HepG2 (cell line): ENCODE results near the gene CCM2L. TPM values are rescaled to one million over a fixed set of nuclear protein-coding genes. Genes with fewer than 3 reads are reported as not detected.
A peak's percentile ranks its signal among the peaks of the same experiment; 100 is the strongest.

ENCODE experiments used
- FOXK1 ChIP-seq: sonication (generic); formaldehyde crosslinking; IDR thresholded peaks from 2 replicates; pipeline ENCODE4 v1.4.0; 2020; ENCODE audit warnings: low read depth, missing genetic modification reagents, borderline replicate concordance
- FOXK2 ChIP-seq: fragments of 450-650 bp; IDR thresholded peaks from 2 replicates; pipeline ENCODE4 v1.6.1; 2016
- GABPA ChIP-seq, 2 experiments: IDR thresholded peaks; 2 replicates each; pipeline ENCODE4 v1.6.1; 2011 to 2016; ENCODE audit warnings: low read depth in 2 of 2, low read length in 1 of 2, missing biosample characterization in 1 of 2, missing genetic modification characterization in 1 of 2
- HMG20A ChIP-seq: IDR thresholded peaks from 2 replicates; pipeline ENCODE4 v1.6.1; 2016; ENCODE audit warnings: borderline replicate concordance
- IKZF1 ChIP-seq: fragments of 450-650 bp; IDR thresholded peaks from 2 replicates; pipeline ENCODE4 v1.7.1; 2016
- MIER2 ChIP-seq: IDR thresholded peaks from 2 replicates; pipeline ENCODE4 v1.6.1; 2016; ENCODE audit warnings: missing biosample characterization, missing genetic modification reagents
- NAIF1 ChIP-seq: sonication (generic); formaldehyde crosslinking; IDR thresholded peaks from 2 replicates; pipeline ENCODE4 v1.5.0; 2020; ENCODE audit warnings: mild to moderate bottlenecking, missing genetic modification reagents, borderline replicate concordance
- NFE2 ChIP-seq: sonication (generic); formaldehyde crosslinking; IDR thresholded peaks from 2 replicates; pipeline ENCODE4 v1.4.0; 2020; ENCODE audit warnings: missing genetic modification reagents
- NPAS2 ChIP-seq: sonication (generic); formaldehyde crosslinking; IDR thresholded peaks from 2 replicates; pipeline ENCODE4 v1.8.0; 2022; ENCODE audit warnings: mild to moderate bottlenecking, missing genetic modification reagents, borderline replicate concordance
- NRL ChIP-seq: sonication (generic); formaldehyde crosslinking; IDR thresholded peaks from 2 replicates; pipeline ENCODE4 v1.5.0; 2020; ENCODE audit warnings: missing genetic modification reagents, mild to moderate bottlenecking, moderate library complexity, borderline replicate concordance
- SIX4 ChIP-seq: sonication (generic); formaldehyde crosslinking; IDR thresholded peaks from 2 replicates; pipeline ENCODE4 v1.4.0; 2020; ENCODE audit warnings: missing genetic modification reagents
- U2AF2 ChIP-seq: fragments of 200-400 bp; formaldehyde crosslinking; IDR thresholded peaks from 2 replicates; pipeline ENCODE4 v1.6.1; 2017; ENCODE audit warnings: low read depth, mild to moderate bottlenecking, low read length
- ZFP90 ChIP-seq: sonication (generic); formaldehyde crosslinking; IDR thresholded peaks from 2 replicates; pipeline ENCODE4 v1.8.0; 2022; ENCODE audit warnings: missing genetic modification reagents, mild to moderate bottlenecking, inconsistent platforms, borderline replicate concordance
- ZNF20 ChIP-seq: sonication (generic); formaldehyde crosslinking; IDR thresholded peaks from 2 replicates; pipeline ENCODE4 v1.4.0; 2020; ENCODE audit warnings: mild to moderate bottlenecking, moderate library complexity, missing genetic modification reagents
- ZNF3 ChIP-seq: IDR thresholded peaks from 2 replicates; pipeline ENCODE4 v1.7.0; 2017; ENCODE audit warnings: inconsistent platforms
- ZNF672 ChIP-seq: sonication (generic); formaldehyde crosslinking; IDR thresholded peaks from 2 replicates; pipeline ENCODE4 v1.8.1; 2022; ENCODE audit warnings: missing genetic modification reagents
- ZSCAN12 ChIP-seq: sonication (generic); formaldehyde crosslinking; IDR thresholded peaks from 2 replicates; pipeline ENCODE4 v1.9.0; 2021; ENCODE audit warnings: mild to moderate bottlenecking, missing genetic modification reagents
- polyA plus RNA-seq, 8 experiments: library from polyadenylated mRNA; depleted of rRNA in 3 of 8; stranded (reverse) in 7 of 8; unstranded in 1 of 8; fragments of >200 nt; fragmentation: Illumina TruSeq in 4 of 8; extraction: Trizol in 4 of 8; gene quantifications; 2 replicates each; pipeline versions ENCODE4 v1.2.1 to v1.2.3, GENCODE V29; 2011 to 2016; ENCODE audit warnings: low read depth in 4 of 8, missing spikeins in 1 of 8, mixed read lengths in 1 of 8; ENCODE audit not compliant: insufficient read depth in 1 of 8
- total RNA-seq, 5 experiments: library from RNA; depleted of rRNA; stranded (reverse); fragments of >200 nt; fragmentation: Illumina TruSeq; extraction: Trizol; gene quantifications; 2 replicates each; pipeline ENCODE4 v1.2.3, GENCODE V29; 2016; ENCODE audit warnings: low read depth in 1 of 5
- TF ChIP-seq, protein P1 (sequence below): fragments of 450-650 bp; IDR thresholded peaks from 2 replicates; pipeline ENCODE4 v1.6.1; 2017
- TF ChIP-seq, protein P2 (sequence below): sonication (generic); formaldehyde crosslinking; IDR thresholded peaks from 2 replicates; pipeline ENCODE4 v1.5.0; 2020; ENCODE audit warnings: mild to moderate bottlenecking, missing genetic modification reagents, borderline replicate concordance
- TF ChIP-seq, protein P3 (sequence below): sonication (generic); formaldehyde crosslinking; IDR thresholded peaks from 2 replicates; pipeline ENCODE4 v1.8.0; 2022; ENCODE audit warnings: missing genetic modification reagents, low read depth, mild to moderate bottlenecking, borderline replicate concordance
- TF ChIP-seq, protein P4 (sequence below): sonication (generic); formaldehyde crosslinking; IDR thresholded peaks from 2 replicates; pipeline ENCODE4 v1.4.0; 2020; ENCODE audit warnings: low read depth, mild to moderate bottlenecking, missing genetic modification reagents
- TF ChIP-seq, protein P5 (sequence below): sonication (generic); formaldehyde crosslinking; IDR thresholded peaks from 2 replicates; pipeline ENCODE4 v1.4.0; 2020; ENCODE audit warnings: missing genetic modification reagents; ENCODE audit errors: not compliant biosample characterization

CCM2L gene
- total and polyA plus RNA-seq, 2 of the 13 experiments (the other 11 are each of a cell fraction or from before 2014, with no cell fraction given) = 0.15 TPM; not detected in 1

DNA sequence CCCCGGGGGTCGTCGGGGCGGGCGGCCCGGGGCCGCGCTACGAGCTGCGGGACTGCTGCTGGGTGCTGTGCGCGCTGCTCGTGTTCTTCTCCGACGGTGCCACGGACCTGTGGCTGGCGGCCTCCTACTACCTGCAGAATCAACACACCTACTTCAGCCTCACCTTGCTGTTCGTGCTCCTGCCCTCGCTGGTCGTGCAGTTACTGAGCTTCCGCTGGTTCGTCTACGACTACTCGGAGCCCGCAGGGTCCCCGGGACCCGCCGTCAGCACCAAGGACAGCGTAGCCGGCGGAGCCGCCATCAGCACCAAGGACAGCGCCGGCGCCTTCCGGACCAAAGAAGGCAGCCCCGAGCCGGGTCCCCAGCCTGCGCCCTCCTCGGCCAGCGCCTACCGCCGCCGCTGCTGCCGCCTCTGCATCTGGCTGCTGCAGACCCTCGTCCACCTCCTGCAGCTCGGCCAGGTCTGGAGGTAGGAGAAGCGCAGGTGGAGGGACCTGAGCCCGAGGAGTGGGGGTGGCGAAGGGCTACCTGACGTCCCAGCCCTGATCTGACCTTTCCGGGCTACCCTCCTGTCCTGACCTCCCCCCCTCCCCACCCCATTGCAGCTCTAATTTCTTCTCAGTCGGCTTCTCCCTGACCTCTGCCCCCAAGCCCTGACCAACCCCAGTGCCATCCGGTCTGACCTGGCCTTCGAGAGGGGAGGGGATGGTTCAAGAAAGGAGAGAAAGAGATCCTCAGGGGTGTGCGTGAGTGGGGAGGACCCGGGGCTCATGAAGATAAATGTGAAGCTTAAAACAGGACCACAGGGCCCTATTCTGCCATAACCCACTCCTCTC, 41.7 kb upstream of the CCM2L start (continued):
- TF ChIP-seq NFE2 (CRISPR knock-in tag) (peak; percentile 100), ZNF672 (peak; percentile 100), FOXK1 (CRISPR knock-in tag) (peak; percentile 100), HMG20A (CRISPR knock-in tag) (peak; percentile 99), U2AF2 (no peak), ZFP90 (CRISPR knock-in tag) (peak; percentile 100), NPAS2 (CRISPR knock-in tag) (peak; percentile 100), GABPA (IDR thresholded peaks at IDR 0.05; ENCODE audit: low read depth, low read length) (no peak), GABPA (CRISPR knock-in tag; IDR thresholded peaks at IDR 0.05; ENCODE audit: low read depth) (peak; percentile 87), ZSCAN12 (CRISPR knock-in tag) (peak; percentile 100), NRL (CRISPR knock-in tag) (peak; percentile 100), FOXK2 (no peak), ZNF20 (CRISPR knock-in tag) (peak; percentile 100), IKZF1 (no peak), SIX4 (CRISPR knock-in tag) (peak; percentile 100), ZNF3 (peak; percentile 100), MIER2 (CRISPR knock-in tag) (peak; percentile 100), NAIF1 (CRISPR knock-in tag) (peak; percentile 99)
- TF ChIP-seq, protein P1, sequence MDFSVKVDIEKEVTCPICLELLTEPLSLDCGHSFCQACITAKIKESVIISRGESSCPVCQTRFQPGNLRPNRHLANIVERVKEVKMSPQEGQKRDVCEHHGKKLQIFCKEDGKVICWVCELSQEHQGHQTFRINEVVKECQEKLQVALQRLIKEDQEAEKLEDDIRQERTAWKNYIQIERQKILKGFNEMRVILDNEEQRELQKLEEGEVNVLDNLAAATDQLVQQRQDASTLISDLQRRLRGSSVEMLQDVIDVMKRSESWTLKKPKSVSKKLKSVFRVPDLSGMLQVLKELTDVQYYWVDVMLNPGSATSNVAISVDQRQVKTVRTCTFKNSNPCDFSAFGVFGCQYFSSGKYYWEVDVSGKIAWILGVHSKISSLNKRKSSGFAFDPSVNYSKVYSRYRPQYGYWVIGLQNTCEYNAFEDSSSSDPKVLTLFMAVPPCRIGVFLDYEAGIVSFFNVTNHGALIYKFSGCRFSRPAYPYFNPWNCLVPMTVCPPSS = no peak
- TF ChIP-seq, protein P2, sequence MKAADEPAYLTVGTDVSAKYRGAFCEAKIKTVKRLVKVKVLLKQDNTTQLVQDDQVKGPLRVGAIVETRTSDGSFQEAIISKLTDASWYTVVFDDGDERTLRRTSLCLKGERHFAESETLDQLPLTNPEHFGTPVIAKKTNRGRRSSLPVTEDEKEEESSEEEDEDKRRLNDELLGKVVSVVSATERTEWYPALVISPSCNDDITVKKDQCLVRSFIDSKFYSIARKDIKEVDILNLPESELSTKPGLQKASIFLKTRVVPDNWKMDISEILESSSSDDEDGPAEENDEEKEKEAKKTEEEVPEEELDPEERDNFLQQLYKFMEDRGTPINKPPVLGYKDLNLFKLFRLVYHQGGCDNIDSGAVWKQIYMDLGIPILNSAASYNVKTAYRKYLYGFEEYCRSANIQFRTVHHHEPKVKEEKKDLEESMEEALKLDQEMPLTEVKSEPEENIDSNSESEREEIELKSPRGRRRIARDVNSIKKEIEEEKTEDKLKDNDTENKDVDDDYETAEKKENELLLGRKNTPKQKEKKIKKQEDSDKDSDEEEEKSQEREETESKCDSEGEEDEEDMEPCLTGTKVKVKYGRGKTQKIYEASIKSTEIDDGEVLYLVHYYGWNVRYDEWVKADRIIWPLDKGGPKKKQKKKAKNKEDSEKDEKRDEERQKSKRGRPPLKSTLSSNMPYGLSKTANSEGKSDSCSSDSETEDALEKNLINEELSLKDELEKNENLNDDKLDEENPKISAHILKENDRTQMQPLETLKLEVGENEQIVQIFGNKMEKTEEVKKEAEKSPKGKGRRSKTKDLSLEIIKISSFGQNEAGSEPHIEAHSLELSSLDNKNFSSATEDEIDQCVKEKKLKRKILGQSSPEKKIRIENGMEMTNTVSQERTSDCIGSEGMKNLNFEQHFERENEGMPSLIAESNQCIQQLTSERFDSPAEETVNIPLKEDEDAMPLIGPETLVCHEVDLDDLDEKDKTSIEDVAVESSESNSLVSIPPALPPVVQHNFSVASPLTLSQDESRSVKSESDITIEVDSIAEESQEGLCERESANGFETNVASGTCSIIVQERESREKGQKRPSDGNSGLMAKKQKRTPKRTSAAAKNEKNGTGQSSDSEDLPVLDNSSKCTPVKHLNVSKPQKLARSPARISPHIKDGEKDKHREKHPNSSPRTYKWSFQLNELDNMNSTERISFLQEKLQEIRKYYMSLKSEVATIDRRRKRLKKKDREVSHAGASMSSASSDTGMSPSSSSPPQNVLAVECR = peak; percentile 100
- TF ChIP-seq, protein P3, sequence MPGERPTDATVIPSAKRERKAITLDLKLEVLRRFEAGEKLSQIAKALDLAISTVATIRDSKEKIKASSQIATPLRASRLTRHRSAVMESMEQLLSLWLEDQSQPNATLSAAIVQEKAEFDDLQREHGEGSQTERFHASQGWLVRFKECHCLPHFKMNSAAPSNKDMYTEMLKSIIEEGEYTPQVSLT (CRISPR knock-in tag) = peak; percentile 100
- TF ChIP-seq, protein P4, sequence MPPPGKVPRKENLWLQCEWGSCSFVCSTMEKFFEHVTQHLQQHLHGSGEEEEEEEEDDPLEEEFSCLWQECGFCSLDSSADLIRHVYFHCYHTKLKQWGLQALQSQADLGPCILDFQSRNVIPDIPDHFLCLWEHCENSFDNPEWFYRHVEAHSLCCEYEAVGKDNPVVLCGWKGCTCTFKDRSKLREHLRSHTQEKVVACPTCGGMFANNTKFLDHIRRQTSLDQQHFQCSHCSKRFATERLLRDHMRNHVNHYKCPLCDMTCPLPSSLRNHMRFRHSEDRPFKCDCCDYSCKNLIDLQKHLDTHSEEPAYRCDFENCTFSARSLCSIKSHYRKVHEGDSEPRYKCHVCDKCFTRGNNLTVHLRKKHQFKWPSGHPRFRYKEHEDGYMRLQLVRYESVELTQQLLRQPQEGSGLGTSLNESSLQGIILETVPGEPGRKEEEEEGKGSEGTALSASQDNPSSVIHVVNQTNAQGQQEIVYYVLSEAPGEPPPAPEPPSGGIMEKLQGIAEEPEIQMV (CRISPR knock-in tag) = peak; percentile 99
- TF ChIP-seq, protein P5, sequence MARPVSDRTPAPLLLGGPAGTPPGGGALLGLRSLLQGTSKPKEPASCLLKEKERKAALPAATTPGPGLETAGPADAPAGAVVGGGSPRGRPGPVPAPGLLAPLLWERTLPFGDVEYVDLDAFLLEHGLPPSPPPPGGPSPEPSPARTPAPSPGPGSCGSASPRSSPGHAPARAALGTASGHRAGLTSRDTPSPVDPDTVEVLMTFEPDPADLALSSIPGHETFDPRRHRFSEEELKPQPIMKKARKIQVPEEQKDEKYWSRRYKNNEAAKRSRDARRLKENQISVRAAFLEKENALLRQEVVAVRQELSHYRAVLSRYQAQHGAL (CRISPR knock-in tag) = peak; percentile 100
